Myocyte (in vitro differentiated cells): ENCODE results near the gene EPHA5. TPM values are rescaled to one million over a fixed set of nuclear protein-coding genes. Genes with fewer than 3 reads are reported as not detected.

Source experiments
- DNase-seq: peaks from one replicate; pipeline ENCODE4 v3.0.0-alpha.2; 2012; ENCODE audit warnings: low read depth
- total RNA-seq: library from RNA; depleted of rRNA; stranded (reverse); fragments of >200 nt; gene quantifications from 2 replicates; pipeline ENCODE4 v1.2.3, GENCODE V29; 2014

Gene EPHA5
- total RNA-seq, 1 donor from 2014 or later: 6.8 TPM

- DNase-seq: no peak
Measured at GRCh38 chr4:65635051-65635821, 35.1 kb downstream of the EPHA5 start.

- no peak for DNase-seq
Measured at GRCh38 chr4:65624651-65625050, 45.6 kb downstream of the EPHA5 start.

- peak; percentile 60 for DNase-seq
Measured at GRCh38 chr4:65623506-65623905, 46.8 kb downstream of the EPHA5 start.

- peak; percentile 10 for DNase-seq
Measured at GRCh38 chr4:65617416-65617815, 52.9 kb downstream of the EPHA5 start.

- DNase-seq: no peak
Measured at GRCh38 chr4:65604515-65604914, 65.8 kb downstream of the EPHA5 start.

GRCh38 chr4:65600656-65601055 lies 69.6 kb downstream of the EPHA5 start:
- no peak for DNase-seq

- no peak for DNase-seq
Measured at GRCh38 chr4:65599340-65599739, 70.9 kb downstream of the EPHA5 start.

GRCh38 chr4:65597697-65598096 lies 72.6 kb downstream of the EPHA5 start:
- DNase-seq: no peak

GRCh38 chr4:65592089-65592488 lies 78.2 kb downstream of the EPHA5 start:
- DNase-seq: no peak

GRCh38 chr4:65589921-65590320 lies 80.4 kb downstream of the EPHA5 start:
- no peak for DNase-seq

GRCh38 chr4:65589331-65589730 lies 81.0 kb downstream of the EPHA5 start:
- no peak for DNase-seq

- peak; percentile 41 for DNase-seq
Measured at GRCh38 chr4:65580551-65580950, 89.7 kb downstream of the EPHA5 start.

GRCh38 chr4:65566473-65566872 lies 103.8 kb downstream of the EPHA5 start:
- no peak for DNase-seq

- peak; percentile 4 for DNase-seq
Measured at GRCh38 chr4:65561164-65561563, 109.1 kb downstream of the EPHA5 start.

GRCh38 chr4:65559270-65559669 lies 111.0 kb downstream of the EPHA5 start:
- DNase-seq: no peak

- no peak for DNase-seq
Measured at GRCh38 chr4:65552057-65552456, 118.2 kb downstream of the EPHA5 start.

- DNase-seq: no peak
Measured at GRCh38 chr4:65550500-65550899, 119.8 kb downstream of the EPHA5 start.

GRCh38 chr4:65546882-65547416 lies 123.3 kb downstream of the EPHA5 start:
- no peak for DNase-seq

GRCh38 chr4:65538571-65538970 lies 131.7 kb downstream of the EPHA5 start:
- DNase-seq: no peak

GRCh38 chr4:65535113-65535512 lies 135.2 kb downstream of the EPHA5 start:
- DNase-seq: no peak

GRCh38 chr4:65521666-65522065 lies 148.6 kb downstream of the EPHA5 start:
- peak; percentile 42 for DNase-seq

- no peak for DNase-seq
Measured at GRCh38 chr4:65515646-65516045, 154.6 kb downstream of the EPHA5 start.

- peak; percentile 55 for DNase-seq
Measured at GRCh38 chr4:65510976-65511375, 159.3 kb downstream of the EPHA5 start.
